SU-DHL-6 (cell line): ENCODE results near the gene NELFE.

Experiments
- EZH2phosphoT487 ChIP-seq: fragments of 200-600 bp; sonication (generic), shearing (Covaris generic); conservative IDR thresholded peaks from 2 replicates; pipeline ENCODE4 v1.6.1; 2018; ENCODE audit warnings: mild to moderate bottlenecking, antibody characterized with exemption, low read length, moderate library complexity, mixed read lengths
- TF ChIP-seq, protein P1 (sequence below): fragments of 200-600 bp; sonication (generic); IDR thresholded peaks from one replicate; pipeline ENCODE4 v1.5.1; 2017; ENCODE audit warnings: antibody characterized with exemption, mild to moderate bottlenecking, low read length, moderate library complexity; ENCODE audit not compliant: insufficient read depth, poor library complexity, severe bottlenecking

DNA sequence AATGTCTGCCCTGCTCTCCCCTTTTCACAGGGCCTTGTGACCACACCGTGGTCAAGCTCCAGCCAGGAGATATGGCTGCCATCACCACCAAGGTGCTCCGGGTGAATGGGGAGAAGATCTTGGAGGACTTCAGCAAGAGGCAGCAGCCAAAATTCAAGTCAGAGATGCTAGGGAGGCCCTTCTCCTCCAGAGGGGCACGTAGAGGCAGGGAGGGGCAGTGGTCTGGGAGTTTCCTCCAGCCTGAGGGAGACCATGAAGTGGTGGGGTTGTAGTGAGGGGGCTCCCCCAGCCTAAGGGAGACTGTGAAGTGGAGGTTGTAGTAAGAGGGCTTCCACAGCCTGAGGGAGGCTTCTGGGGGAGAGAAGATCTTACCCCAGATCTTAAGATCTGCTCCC is 9.2 kb upstream of the NELFE start:
- TF ChIP-seq, protein P1, sequence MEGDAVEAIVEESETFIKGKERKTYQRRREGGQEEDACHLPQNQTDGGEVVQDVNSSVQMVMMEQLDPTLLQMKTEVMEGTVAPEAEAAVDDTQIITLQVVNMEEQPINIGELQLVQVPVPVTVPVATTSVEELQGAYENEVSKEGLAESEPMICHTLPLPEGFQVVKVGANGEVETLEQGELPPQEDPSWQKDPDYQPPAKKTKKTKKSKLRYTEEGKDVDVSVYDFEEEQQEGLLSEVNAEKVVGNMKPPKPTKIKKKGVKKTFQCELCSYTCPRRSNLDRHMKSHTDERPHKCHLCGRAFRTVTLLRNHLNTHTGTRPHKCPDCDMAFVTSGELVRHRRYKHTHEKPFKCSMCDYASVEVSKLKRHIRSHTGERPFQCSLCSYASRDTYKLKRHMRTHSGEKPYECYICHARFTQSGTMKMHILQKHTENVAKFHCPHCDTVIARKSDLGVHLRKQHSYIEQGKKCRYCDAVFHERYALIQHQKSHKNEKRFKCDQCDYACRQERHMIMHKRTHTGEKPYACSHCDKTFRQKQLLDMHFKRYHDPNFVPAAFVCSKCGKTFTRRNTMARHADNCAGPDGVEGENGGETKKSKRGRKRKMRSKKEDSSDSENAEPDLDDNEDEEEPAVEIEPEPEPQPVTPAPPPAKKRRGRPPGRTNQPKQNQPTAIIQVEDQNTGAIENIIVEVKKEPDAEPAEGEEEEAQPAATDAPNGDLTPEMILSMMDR = no peak
- no peak for TF ChIP-seq EZH2phosphoT487
